ENCODE data around the gene CYTH1. TPM values are rescaled to one million over a fixed set of nuclear protein-coding genes. Genes with fewer than 3 reads are reported as not detected.

The CYTH1 gene
- polyA plus RNA-seq, 4 donors, result 37.6 to 46.3 (median 38.9) TPM

DNA sequence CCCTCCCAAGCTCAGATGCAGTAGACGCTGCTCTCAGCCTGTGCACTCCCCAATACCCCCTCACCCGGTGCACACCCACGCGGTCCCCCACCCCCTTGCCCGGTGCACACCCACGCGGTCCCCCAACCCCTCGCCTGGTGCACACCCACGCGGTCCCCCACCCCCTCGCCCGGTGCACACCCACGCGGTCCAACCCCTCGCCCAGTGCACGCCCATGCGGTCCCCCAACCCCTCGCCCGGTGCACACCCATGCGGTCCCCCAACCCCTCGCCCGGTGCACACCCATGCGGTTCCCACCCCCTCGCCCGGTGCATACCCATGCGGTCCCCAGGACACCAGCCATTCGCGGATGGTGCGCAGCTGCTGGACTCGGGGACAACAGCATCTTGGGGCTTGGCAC is 19.9 kb upstream of the CYTH1 start:
- no peaks in the 10 kb centered on the region for H3K27me3 ChIP-seq (ENCODE audit: control insufficient read depth in 3 of 3, insufficient read depth in 3 of 3, low read length in 3 of 3)
- no peaks in the 10 kb centered on the region for H3K9me3 ChIP-seq (ENCODE audit: control insufficient read depth in 2 of 2, insufficient read depth in 1 of 2, low read depth in 1 of 2, low read length in 1 of 2)
- no peak overlapping the region for H3K4me3 ChIP-seq (ENCODE audit: low read depth in 1 of 3, low read length in 3 of 3)
- 89 to 96% (median 93%) methylated on average over 25 to 30 of the region's 30 CpGs for WGBS, 3 donors
- DNase-seq, result no peak
- peaks cover 20 to 90% (median 36%) of the 10 kb centered on the region in 3 donors for H3K36me3 ChIP-seq (ENCODE audit: control insufficient read depth in 3 of 3, insufficient read depth in 2 of 3, low read depth in 1 of 3, low read length in 3 of 3)
- no peak for FAIRE-seq
- H3K27ac ChIP-seq (ENCODE audit: low read depth in 1 of 3, low read length in 2 of 3), result no peak overlapping the region
- no peaks in the 10 kb centered on the region for H3K4me1 ChIP-seq (ENCODE audit: control insufficient read depth in 3 of 3, insufficient read depth in 2 of 3, low read depth in 1 of 3, low read length in 2 of 3)

DNA sequence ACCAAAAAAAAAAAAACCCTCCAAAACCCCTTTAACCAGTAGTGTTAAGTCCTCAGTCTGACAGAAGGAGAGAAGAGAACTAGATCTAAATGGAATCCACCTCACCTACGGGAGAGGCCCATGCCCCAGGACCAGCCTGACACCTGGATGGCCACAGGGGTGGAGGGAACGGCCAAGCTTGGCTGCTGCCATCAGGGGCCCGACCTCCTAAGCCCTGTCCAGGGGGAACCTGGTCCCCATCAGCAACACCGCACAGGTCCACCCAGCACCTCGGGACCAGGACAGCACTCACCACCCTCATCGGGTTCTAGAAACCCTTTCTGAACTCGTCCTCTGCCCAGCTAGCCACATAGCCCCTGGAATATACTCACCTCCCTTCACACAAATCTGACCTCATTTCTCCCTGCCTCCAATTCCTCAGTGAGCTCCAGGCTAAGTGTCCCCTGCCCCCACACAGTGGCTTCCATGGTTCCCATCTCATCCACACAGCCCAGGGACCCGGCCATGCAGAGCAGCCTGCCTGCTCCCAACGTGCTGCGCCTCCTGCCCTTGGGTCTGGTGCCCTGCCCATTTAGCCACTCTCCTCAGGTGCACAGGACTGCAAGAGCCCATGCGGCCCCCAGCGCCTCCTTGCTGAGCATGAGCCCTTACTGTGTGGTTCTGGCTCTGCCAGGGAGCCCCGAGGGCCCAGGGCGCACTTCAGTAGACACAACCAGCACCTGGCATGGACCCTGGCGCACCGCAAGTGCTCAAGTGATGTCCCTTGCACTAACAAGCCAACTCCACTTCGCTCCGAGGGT is 18.3 kb upstream of the CYTH1 start:
- WGBS, 3 donors, result 88 to 95% (median 92%) methylated on average over 18 of the region's 18 CpGs
- H3K36me3 ChIP-seq (ENCODE audit: control insufficient read depth in 3 of 3, insufficient read depth in 2 of 3, low read depth in 1 of 3, low read length in 3 of 3), result peaks cover 21 to 88% (median 30%) of the 10 kb centered on the region in 3 donors
- no peak overlapping the region for H3K27ac ChIP-seq (ENCODE audit: low read depth in 1 of 3, low read length in 2 of 3)
- no peaks in the 10 kb centered on the region for H3K9me3 ChIP-seq (ENCODE audit: control insufficient read depth in 2 of 2, insufficient read depth in 1 of 2, low read depth in 1 of 2, low read length in 1 of 2)
- H3K4me3 ChIP-seq (ENCODE audit: low read depth in 1 of 3, low read length in 3 of 3), result no peak overlapping the region
- FAIRE-seq, result no peak
- no peaks in the 10 kb centered on the region for H3K4me1 ChIP-seq (ENCODE audit: control insufficient read depth in 3 of 3, insufficient read depth in 2 of 3, low read depth in 1 of 3, low read length in 2 of 3)
- no peaks in the 10 kb centered on the region for H3K27me3 ChIP-seq (ENCODE audit: control insufficient read depth in 3 of 3, insufficient read depth in 3 of 3, low read length in 3 of 3)
- no peak for DNase-seq

DNA sequence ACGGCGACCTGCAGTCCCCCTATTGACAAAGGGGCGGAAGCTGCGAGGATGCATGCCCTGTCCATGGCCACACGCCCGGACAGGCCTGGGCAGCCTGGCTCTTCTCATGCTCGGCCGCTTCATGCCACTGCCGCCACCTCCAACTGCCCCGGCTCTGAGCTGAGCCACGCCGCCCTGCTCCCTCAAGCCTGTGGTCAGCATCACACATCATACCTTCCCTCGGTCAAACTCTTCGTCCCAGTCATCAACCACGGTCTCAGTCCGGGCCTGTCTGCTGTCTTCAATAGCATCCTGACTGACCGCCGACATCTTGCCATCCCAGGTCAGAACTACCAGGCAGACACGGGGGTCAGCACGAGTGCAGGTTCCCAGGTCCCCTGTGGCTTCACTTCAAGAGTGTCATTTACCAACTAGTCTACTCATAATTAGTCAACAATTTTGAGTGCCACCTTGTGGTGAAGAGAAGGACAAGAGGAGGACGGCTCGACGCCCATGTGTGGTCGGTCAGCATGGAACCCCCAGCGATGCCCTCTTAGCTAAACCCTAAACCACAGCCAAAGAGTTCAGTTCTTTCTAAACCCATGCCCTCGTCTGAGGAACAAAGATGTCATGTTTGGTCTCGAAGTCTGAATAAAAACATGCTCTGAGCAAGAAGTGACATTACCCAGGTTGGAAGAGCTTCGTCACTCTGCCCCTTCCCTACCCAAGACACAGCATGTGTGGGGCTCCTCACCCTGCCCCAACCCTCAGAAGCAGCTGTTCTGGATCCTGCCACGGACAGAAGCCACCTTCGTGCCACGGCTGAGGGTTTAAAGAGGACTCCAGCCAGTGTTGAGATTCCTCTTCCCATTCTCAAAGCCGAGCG is 16.9 kb upstream of the CYTH1 start:
- FAIRE-seq, result no peak
- Histone ChIP-seq H3K4me3 (ENCODE audit: low read depth in 1 of 3, low read length in 3 of 3) (no peak overlapping the region), H3K27ac (ENCODE audit: low read depth in 1 of 3, low read length in 2 of 3) (no peak overlapping the region), H3K27me3 (ENCODE audit: control insufficient read depth in 3 of 3, insufficient read depth in 3 of 3, low read length in 3 of 3) (no peaks in the 10 kb centered on the region), H3K9me3 (ENCODE audit: control insufficient read depth in 2 of 2, insufficient read depth in 1 of 2, low read depth in 1 of 2, low read length in 1 of 2) (no peaks in the 10 kb centered on the region), H3K4me1 (ENCODE audit: control insufficient read depth in 3 of 3, insufficient read depth in 2 of 3, low read depth in 1 of 3, low read length in 2 of 3) (no peaks in the 10 kb centered on the region), H3K36me3 (ENCODE audit: control insufficient read depth in 3 of 3, insufficient read depth in 2 of 3, low read depth in 1 of 3, low read length in 3 of 3) (peaks cover 16 to 93% (median 32%) of the 10 kb centered on the region in 3 donors)
- WGBS, 3 donors, result 84 to 85% (median 84%) methylated on average over 33 of the region's 33 CpGs
- no peak for DNase-seq

DNA sequence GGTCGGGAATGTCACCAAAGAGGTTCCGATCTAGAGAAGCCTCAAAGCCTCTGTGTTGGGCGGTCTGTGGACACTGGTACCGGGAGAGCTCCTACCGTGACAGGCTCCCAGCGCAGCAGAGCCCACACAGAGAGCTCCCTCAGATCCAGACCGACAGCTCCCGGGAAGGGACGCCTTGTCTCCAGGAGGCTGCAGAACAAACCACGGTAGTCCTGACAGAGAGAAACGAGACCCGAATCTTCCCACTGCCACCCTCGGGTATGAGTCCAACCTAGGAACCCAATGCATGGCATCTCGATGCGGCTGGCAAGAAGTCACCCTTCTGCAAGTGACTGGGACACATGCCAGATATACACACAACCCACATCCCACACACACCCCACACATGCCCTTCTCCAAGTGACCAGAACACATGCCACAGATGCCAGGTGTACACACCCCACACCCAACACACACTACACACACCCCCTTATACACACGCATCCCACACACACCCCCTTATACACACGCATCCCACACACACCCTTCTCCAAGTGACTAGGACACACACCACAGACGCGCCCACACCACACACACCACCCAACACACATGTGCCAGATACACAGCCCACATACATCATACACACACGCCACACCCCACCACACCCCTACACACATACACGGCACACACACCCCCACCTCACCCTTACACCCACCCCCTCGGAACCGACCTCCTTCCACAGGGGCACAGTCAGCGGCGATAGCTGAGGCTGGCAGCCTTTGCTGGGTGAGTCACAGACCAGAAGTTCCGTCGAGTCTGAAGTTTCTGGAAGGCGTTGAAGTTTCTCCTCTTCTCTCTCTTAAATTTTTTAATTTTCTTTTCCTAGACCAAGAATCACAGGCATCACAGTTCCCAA is 15.9 kb upstream of the CYTH1 start:
- Histone ChIP-seq H3K4me3 (ENCODE audit: low read depth in 1 of 3, low read length in 3 of 3) (no peak overlapping the region), H3K36me3 (ENCODE audit: control insufficient read depth in 3 of 3, insufficient read depth in 2 of 3, low read depth in 1 of 3, low read length in 3 of 3) (peaks cover 11 to 94% (median 27%) of the 10 kb centered on the region in 3 donors), H3K27ac (ENCODE audit: low read depth in 1 of 3, low read length in 2 of 3) (no peak overlapping the region), H3K9me3 (ENCODE audit: control insufficient read depth in 2 of 2, insufficient read depth in 1 of 2, low read depth in 1 of 2, low read length in 1 of 2) (no peaks in the 10 kb centered on the region), H3K27me3 (ENCODE audit: control insufficient read depth in 3 of 3, insufficient read depth in 3 of 3, low read length in 3 of 3) (no peaks in the 10 kb centered on the region), H3K4me1 (ENCODE audit: control insufficient read depth in 3 of 3, insufficient read depth in 2 of 3, low read depth in 1 of 3, low read length in 2 of 3) (no peaks in the 10 kb centered on the region)
- whole genome bisulfite sequencing, 3 donors, result 87 to 88% (median 87%) methylated on average over 28 of the region's 28 CpGs
- FAIRE-seq (no peak), DNase-seq (no peak)

DNA sequence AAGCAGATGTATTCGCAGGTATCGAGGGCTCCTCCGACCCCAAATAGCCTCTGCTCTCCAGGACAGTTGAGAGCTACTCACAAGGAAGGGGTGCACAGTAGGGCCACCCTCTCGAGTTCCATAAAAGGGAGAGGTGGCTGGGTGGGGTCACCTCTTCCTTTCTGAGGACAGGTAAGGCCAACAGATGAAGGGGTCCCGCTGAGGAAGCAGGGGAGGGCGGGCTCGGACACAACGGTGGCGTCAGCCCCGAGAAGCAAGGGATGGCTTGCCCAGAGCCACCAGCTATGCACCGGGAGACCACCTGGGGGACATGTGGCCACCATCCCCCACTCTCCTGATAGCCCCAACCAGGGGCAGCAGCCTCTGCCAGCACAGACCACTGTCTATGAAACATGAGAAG is 15.1 kb upstream of the CYTH1 start:
- no peaks in the 10 kb centered on the region for H3K27me3 ChIP-seq (ENCODE audit: control insufficient read depth in 3 of 3, insufficient read depth in 3 of 3, low read length in 3 of 3)
- no peaks in the 10 kb centered on the region for H3K4me1 ChIP-seq (ENCODE audit: control insufficient read depth in 3 of 3, insufficient read depth in 2 of 3, low read depth in 1 of 3, low read length in 2 of 3)
- no peak for FAIRE-seq
- no peak overlapping the region for H3K4me3 ChIP-seq (ENCODE audit: low read depth in 1 of 3, low read length in 3 of 3)
- DNase-seq, result no peak
- H3K27ac ChIP-seq (ENCODE audit: low read depth in 1 of 3, low read length in 2 of 3), result no peak overlapping the region
- no peaks in the 10 kb centered on the region for H3K9me3 ChIP-seq (ENCODE audit: control insufficient read depth in 2 of 2, insufficient read depth in 1 of 2, low read depth in 1 of 2, low read length in 1 of 2)
- WGBS, 3 donors, result 86 to 92% (median 89%) methylated on average over 10 to 11 of the region's 11 CpGs
- peaks cover 11 to 91% (median 27%) of the 10 kb centered on the region in 3 donors for H3K36me3 ChIP-seq (ENCODE audit: control insufficient read depth in 3 of 3, insufficient read depth in 2 of 3, low read depth in 1 of 3, low read length in 3 of 3)

- Histone ChIP-seq H3K9me3 (ENCODE audit: control insufficient read depth in 2 of 2, insufficient read depth in 1 of 2, low read depth in 1 of 2, low read length in 1 of 2) (no peaks in the 10 kb centered on the region), H3K27ac (ENCODE audit: low read depth in 1 of 3, low read length in 2 of 3) (no peak overlapping the region), H3K36me3 (ENCODE audit: control insufficient read depth in 3 of 3, insufficient read depth in 2 of 3, low read depth in 1 of 3, low read length in 3 of 3) (peaks cover 11 to 92% (median 27%) of the 10 kb centered on the region in 3 donors), H3K27me3 (ENCODE audit: control insufficient read depth in 3 of 3, insufficient read depth in 3 of 3, low read length in 3 of 3) (no peaks in the 10 kb centered on the region), H3K4me3 (ENCODE audit: low read depth in 1 of 3, low read length in 3 of 3) (no peak overlapping the region), H3K4me1 (ENCODE audit: control insufficient read depth in 3 of 3, insufficient read depth in 2 of 3, low read depth in 1 of 3, low read length in 2 of 3) (no peaks in the 10 kb centered on the region)
- DNase-seq (no peak), FAIRE-seq (no peak)
- WGBS, 3 donors, result 81 to 83% (median 82%) methylated on average over 11 of the region's 11 CpGs
Observed at GRCh38 chr17:78796517-78796900, 14.4 kb upstream of the CYTH1 start.

DNA sequence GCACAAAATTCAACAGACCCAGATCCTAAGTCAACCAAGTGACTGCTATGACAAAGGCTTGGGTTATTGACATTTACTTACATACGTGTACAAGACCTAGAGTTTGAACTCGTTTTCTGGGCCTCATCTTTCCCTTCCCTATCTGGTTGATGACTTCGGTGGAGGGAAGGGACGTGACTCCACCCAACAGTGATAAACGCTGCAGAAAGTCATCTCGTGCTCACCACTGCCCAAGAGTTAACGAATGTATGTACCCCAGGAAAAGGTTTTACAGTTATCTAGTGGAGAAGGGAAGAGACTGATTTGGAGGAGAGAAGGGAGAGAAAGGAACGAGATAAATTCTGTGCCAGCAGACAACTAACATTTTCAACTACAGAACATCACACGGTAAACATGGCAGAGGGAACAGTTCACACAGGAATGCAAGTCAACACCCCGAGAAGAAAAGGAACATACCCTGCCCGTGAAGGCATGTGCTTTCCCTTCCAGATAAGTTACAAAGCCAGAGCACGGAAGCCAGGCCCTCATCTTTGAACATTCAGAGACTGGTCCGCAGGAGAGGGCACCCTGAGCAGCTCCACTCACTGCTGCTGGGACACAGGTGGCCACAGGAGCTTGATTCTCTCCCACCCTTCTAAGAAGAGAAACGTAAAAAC is 13.9 kb upstream of the CYTH1 start:
- Histone ChIP-seq H3K4me3 (ENCODE audit: low read depth in 1 of 3, low read length in 3 of 3) (no peak overlapping the region), H3K9me3 (ENCODE audit: control insufficient read depth in 2 of 2, insufficient read depth in 1 of 2, low read depth in 1 of 2, low read length in 1 of 2) (no peaks in the 10 kb centered on the region), H3K27ac (ENCODE audit: low read depth in 1 of 3, low read length in 2 of 3) (no peak overlapping the region), H3K36me3 (ENCODE audit: control insufficient read depth in 3 of 3, insufficient read depth in 2 of 3, low read depth in 1 of 3, low read length in 3 of 3) (peaks cover 11 to 92% (median 23%) of the 10 kb centered on the region in 3 donors), H3K4me1 (ENCODE audit: control insufficient read depth in 3 of 3, insufficient read depth in 2 of 3, low read depth in 1 of 3, low read length in 2 of 3) (no peaks in the 10 kb centered on the region), H3K27me3 (ENCODE audit: control insufficient read depth in 3 of 3, insufficient read depth in 3 of 3, low read length in 3 of 3) (no peaks in the 10 kb centered on the region)
- WGBS, 3 donors, result 83 to 92% (median 88%) methylated on average over 14 of the region's 14 CpGs
- no peak for FAIRE-seq
- no peak for DNase-seq

Measured in small intestine (tissue), 7 donors.